HG03135 (cell line): Measurements from ENCODE around the gene ZFYVE28.

ENCODE experiments used
- ATAC-seq: cut with Tn5 transposase; IDR thresholded peaks from one replicate; pipeline ENCODE4 v1.9.1; 2021; ENCODE audit warnings: mild to moderate bottlenecking, moderate library complexity; ENCODE audit not compliant: unreplicated experiment

Gene ZFYVE28

GRCh38 chr4:2335729-2336101, 82.7 kb downstream of the ZFYVE28 start:
- no peak for ATAC-seq

- no peak for ATAC-seq
These were observed 83.4 kb downstream of the ZFYVE28 start for GRCh38 chr4:2334826-2335728.

- no peak for ATAC-seq
These were observed 84.4 kb downstream of the ZFYVE28 start for GRCh38 chr4:2333916-2334644.

GRCh38 chr4:2333356-2333841, 85.0 kb downstream of the ZFYVE28 start:
- ATAC-seq = no peak

- no peak for ATAC-seq
These were observed 85.5 kb downstream of the ZFYVE28 start for GRCh38 chr4:2332976-2333319.

GRCh38 chr4:2332201-2332975, 86.1 kb downstream of the ZFYVE28 start:
- no peak for ATAC-seq

GRCh38 chr4:2331519-2332200, 86.8 kb downstream of the ZFYVE28 start:
- no peak for ATAC-seq

GRCh38 chr4:2331043-2331420, 87.4 kb downstream of the ZFYVE28 start:
- ATAC-seq = no peak

- no peak for ATAC-seq
These were observed 88.1 kb downstream of the ZFYVE28 start for GRCh38 chr4:2330091-2331042.

GRCh38 chr4:2327579-2327978, 90.9 kb downstream of the ZFYVE28 start:
- ATAC-seq = no peak

GRCh38 chr4:2324891-2325290, 93.6 kb downstream of the ZFYVE28 start:
- ATAC-seq = no peak

- ATAC-seq = no peak
These were observed 95.6 kb downstream of the ZFYVE28 start for GRCh38 chr4:2322841-2323240.

- no peak for ATAC-seq
These were observed 96.2 kb downstream of the ZFYVE28 start for GRCh38 chr4:2322227-2322626.

GRCh38 chr4:2321279-2322196, 96.9 kb downstream of the ZFYVE28 start:
- no peak for ATAC-seq

GRCh38 chr4:2320746-2321145, 97.7 kb downstream of the ZFYVE28 start:
- ATAC-seq = no peak

GRCh38 chr4:2320152-2320551, 98.3 kb downstream of the ZFYVE28 start:
- ATAC-seq = no peak

- ATAC-seq = no peak
These were observed 99.6 kb downstream of the ZFYVE28 start for GRCh38 chr4:2318885-2319284.

GRCh38 chr4:2318476-2318875, 100.0 kb downstream of the ZFYVE28 start:
- ATAC-seq = no peak

- no peak for ATAC-seq
These were observed 105.1 kb downstream of the ZFYVE28 start for GRCh38 chr4:2313366-2313765.
